ENCODE data around the gene TFIP11. TPM values are rescaled to one million over a fixed set of nuclear protein-coding genes. Genes with fewer than 3 reads are reported as not detected.

Gene TFIP11
- total and polyA plus RNA-seq, 2 donors from 2014 or later, result 26.7 to 34.2 TPM

DNA sequence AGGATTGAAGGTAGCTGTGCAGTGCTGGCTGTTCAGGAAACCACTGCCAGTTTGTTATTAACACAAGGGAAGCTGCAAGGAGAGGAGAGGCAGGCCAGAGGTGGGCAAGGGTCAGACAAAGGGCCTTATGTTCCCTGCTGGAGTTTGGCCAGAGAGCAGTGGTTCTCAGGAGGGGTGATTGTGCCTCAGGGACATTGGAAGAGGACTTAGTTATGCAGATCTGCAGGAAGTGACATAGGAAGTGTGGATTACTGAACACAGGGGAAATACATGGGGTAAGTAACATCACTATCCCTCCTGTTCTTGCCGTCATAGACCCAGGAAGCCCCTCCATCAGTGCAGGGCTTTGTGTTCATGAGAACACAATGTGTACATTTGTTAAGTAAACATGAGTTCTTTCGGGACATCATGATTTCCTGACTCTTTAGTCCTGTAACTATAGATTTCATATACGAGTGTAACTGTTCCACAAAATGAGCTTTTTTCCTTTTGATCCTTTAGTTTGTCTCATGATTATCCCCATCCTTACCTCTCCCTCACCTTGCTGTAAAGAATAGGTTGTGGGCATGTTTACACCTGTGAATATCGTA lies 22.7 kb downstream of the TFIP11 start:
- peaks cover 0 to 4% (median 1%) of the 10 kb centered on the region in 3 donors for H3K4me1 ChIP-seq (ENCODE audit: control insufficient read depth in 2 of 3, insufficient read depth in 2 of 3, low read depth in 1 of 3, low read length in 3 of 3)
- FAIRE-seq, result no peak
- intact Hi-C loops (cut with DNase I), result no loop called here

GRCh38 chr22:26487996-26488395 lies 24.3 kb downstream of the TFIP11 start:
- TF ChIP-seq CTCF (IDR thresholded peaks at IDR 0.05; ENCODE audit: borderline replicate concordance, extremely low read depth, insufficient read depth), result no peak
- FAIRE-seq (no peak), DNase-seq (no peak)
- H3K4me1 ChIP-seq (ENCODE audit: control insufficient read depth in 2 of 3, insufficient read depth in 2 of 3, low read depth in 1 of 3, low read length in 3 of 3), result peaks cover 0 to 8% (median 5%) of the 10 kb centered on the region in 3 donors
- intact Hi-C loops (cut with DNase I), result no loop called here
- peaks cover 3 to 43% (median 24%) of the 10 kb centered on the region in 3 donors for H3K36me3 ChIP-seq (ENCODE audit: control insufficient read depth in 2 of 3, insufficient read depth in 3 of 3, low read length in 3 of 3)
- no peak overlapping the region for H3K9ac ChIP-seq (ENCODE audit: low read length in 3 of 3)
- no peaks in the 10 kb centered on the region for H3K9me3 ChIP-seq (ENCODE audit: control insufficient read depth in 2 of 3, insufficient read depth in 1 of 3, low read length in 3 of 3)
- H3K27me3 ChIP-seq (ENCODE audit: control insufficient read depth, insufficient read depth, low read length), result no peaks in the 10 kb centered on the region
- no peak overlapping the region for H3K27ac ChIP-seq (ENCODE audit: low read depth in 2 of 2, low read length in 2 of 2)
- H3K4me3 ChIP-seq (ENCODE audit: low read length in 3 of 3), result no peak overlapping the region

More for the DNA sequence above, 22.7 kb downstream of the TFIP11 start:
- no peak for DNase-seq
- Histone ChIP-seq H3K27ac (ENCODE audit: low read depth in 2 of 2, low read length in 2 of 2) (no peak overlapping the region), H3K27me3 (ENCODE audit: control insufficient read depth, insufficient read depth, low read length) (no peaks in the 10 kb centered on the region), H3K4me3 (ENCODE audit: low read length in 3 of 3) (no peak overlapping the region), H3K9me3 (ENCODE audit: control insufficient read depth in 2 of 3, insufficient read depth in 1 of 3, low read length in 3 of 3) (no peaks in the 10 kb centered on the region), H3K9ac (ENCODE audit: low read length in 3 of 3) (no peak overlapping the region), H3K36me3 (ENCODE audit: control insufficient read depth in 2 of 3, insufficient read depth in 3 of 3, low read length in 3 of 3) (peaks cover 3 to 56% (median 33%) of the 10 kb centered on the region in 3 donors)
- TF ChIP-seq CTCF (IDR thresholded peaks at IDR 0.05; ENCODE audit: borderline replicate concordance, extremely low read depth, insufficient read depth), result no peak

DNA sequence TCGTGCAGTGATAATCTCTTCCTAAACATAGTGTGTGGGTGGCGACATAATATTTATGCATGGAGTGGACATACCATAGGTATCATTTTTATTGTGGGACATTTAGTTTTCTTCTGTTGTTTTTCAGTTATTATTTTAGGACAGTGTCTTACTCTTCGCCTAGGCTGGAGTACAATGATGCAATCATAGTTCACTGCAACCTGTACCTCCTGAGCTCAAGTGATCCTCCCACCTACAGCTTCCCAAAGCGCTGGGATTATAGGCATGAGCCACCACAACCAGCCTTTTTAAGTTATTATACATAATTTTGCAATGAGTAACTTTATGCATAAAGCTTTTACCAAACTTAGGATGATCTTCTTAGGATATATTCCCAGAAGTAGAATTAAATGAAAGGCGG lies 25.9 kb downstream of the TFIP11 start:
- intact Hi-C loops (cut with DNase I), result no loop called here
- H3K9me3 ChIP-seq (ENCODE audit: control insufficient read depth in 2 of 3, insufficient read depth in 1 of 3, low read length in 3 of 3), result no peaks in the 10 kb centered on the region
- peaks cover under 1 to 28% (median 12%) of the 10 kb centered on the region in 3 donors for H3K36me3 ChIP-seq (ENCODE audit: control insufficient read depth in 2 of 3, insufficient read depth in 3 of 3, low read length in 3 of 3)
- peaks cover 0 to 19% (median 9%) of the 10 kb centered on the region in 3 donors for H3K4me1 ChIP-seq (ENCODE audit: control insufficient read depth in 2 of 3, insufficient read depth in 2 of 3, low read depth in 1 of 3, low read length in 3 of 3)
- H3K4me3 ChIP-seq (ENCODE audit: low read length in 3 of 3), result no peak overlapping the region
- FAIRE-seq (no peak), DNase-seq (no peak)
- no peaks in the 10 kb centered on the region for H3K27me3 ChIP-seq (ENCODE audit: control insufficient read depth, insufficient read depth, low read length)
- no peak overlapping the region for H3K27ac ChIP-seq (ENCODE audit: low read depth in 2 of 2, low read length in 2 of 2)
- no peak for TF ChIP-seq CTCF (IDR thresholded peaks at IDR 0.05; ENCODE audit: borderline replicate concordance, extremely low read depth, insufficient read depth)
- no peak overlapping the region for H3K9ac ChIP-seq (ENCODE audit: low read length in 3 of 3)

All from kidney (tissue), 14 donors.